GM23248 (cell line): Measurements from ENCODE around the gene RAB11FIP5.

ENCODE experiments used
- EZH2 ChIP-seq: fragments of 200-600 bp; sonication (generic); IDR thresholded peaks from 2 replicates; pipeline ENCODE4 v1.6.1; 2018; ENCODE audit warnings: antibody characterized with exemption, mild to moderate bottlenecking; ENCODE audit not compliant: insufficient read depth, poor library complexity, severe bottlenecking
- EZH2phosphoT487 ChIP-seq: fragments of 200-600 bp; sonication (generic); IDR thresholded peaks from 2 replicates; pipeline ENCODE4 v1.6.1; 2018; ENCODE audit warnings: antibody characterized with exemption, moderate library complexity, mild to moderate bottlenecking, low read depth; ENCODE audit not compliant: insufficient read depth

DNA sequence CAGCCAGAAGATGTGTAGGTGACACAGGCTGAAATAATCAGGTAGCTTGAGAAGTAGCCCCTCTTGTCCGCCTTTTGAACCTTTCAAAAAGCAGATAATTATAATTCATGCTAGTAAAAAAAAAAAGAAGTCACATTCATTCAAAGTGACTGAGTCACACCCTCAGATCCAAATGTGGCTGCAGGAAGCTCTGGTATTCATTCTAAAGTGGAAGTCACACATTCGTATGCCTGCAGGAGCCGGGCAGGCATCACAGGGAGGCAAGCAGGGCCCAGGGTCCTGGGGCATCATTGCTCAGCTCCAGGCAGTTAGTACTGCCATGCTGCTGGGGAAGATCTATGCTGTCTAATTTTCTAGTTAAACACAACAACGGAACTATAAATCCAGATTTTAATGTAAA lies 21.7 kb upstream of the RAB11FIP5 start:
- TF ChIP-seq EZH2, result no peak
- TF ChIP-seq EZH2phosphoT487, result no peak
